Neural progenitor cell (in vitro differentiated cells): ENCODE measurements around the gene LDB3. TPM values are rescaled to one million over a fixed set of nuclear protein-coding genes. Genes with fewer than 3 reads are reported as not detected.
A peak's percentile ranks its signal among the peaks of the same experiment; 100 is the strongest.

Experiments used
- DNase-seq: peaks from one replicate; pipeline ENCODE4 v3.0.0-alpha.2; 2016; ENCODE audit warnings: low spot score
- H2AFZ ChIP-seq: fragments of 200-600 bp; sonication (generic); replicated peaks from 2 replicates; pipeline ENCODE4 v1.6.1; 2016; ENCODE audit warnings: antibody characterized with exemption
- H3F3A ChIP-seq: fragments of 200-600 bp; sonication (generic); 2 replicates; pipeline ENCODE4 v1.6.1; 2016; ENCODE audit warnings: antibody characterized with exemption, low read depth
- H3K27ac ChIP-seq: fragments of 200-600 bp; sonication (generic); 2 replicates; pipeline ENCODE4 v1.5.1; 2016; ENCODE audit warnings: mild to moderate bottlenecking
- H3K27me3 ChIP-seq: fragments of 200-600 bp; sonication (generic); 2 replicates; pipeline ENCODE4 v1.6.1; 2016; ENCODE audit warnings: mild to moderate bottlenecking, moderate library complexity
- H3K36me3 ChIP-seq: fragments of 200-600 bp; sonication (generic); 2 replicates; pipeline ENCODE4 v1.5.1; 2016
- H3K4me1 ChIP-seq: fragments of 200-600 bp; sonication (generic); 2 replicates; pipeline ENCODE4 v1.6.1; 2016; ENCODE audit warnings: mixed run types
- H3K4me2 ChIP-seq: fragments of 200-600 bp; sonication (generic); 2 replicates; pipeline ENCODE4 v1.6.1; 2016
- H3K4me3 ChIP-seq: fragments of 200-600 bp; sonication (generic); 2 replicates; pipeline ENCODE4 v1.5.1; 2016
- H3K79me2 ChIP-seq: fragments of 200-600 bp; sonication (generic); 2 replicates; pipeline ENCODE4 v1.6.1; 2016; ENCODE audit warnings: low read depth
- H3K9ac ChIP-seq: fragments of 200-600 bp; sonication (generic); 2 replicates; pipeline ENCODE4 v1.6.1; 2016
- H3K9me3 ChIP-seq: fragments of 200-600 bp; sonication (generic); 2 replicates; pipeline ENCODE4 v1.5.1; 2016; ENCODE audit warnings: low read depth
- H4K20me1 ChIP-seq: fragments of 200-600 bp; sonication (generic); 2 replicates; pipeline ENCODE4 v1.6.1; 2016; ENCODE audit warnings: low read depth
- H3K27ac Mint-ChIP-seq: 3 replicates; pipeline ENCODE4 v1.8.0; 2021; ENCODE audit warnings: mixed read lengths
- H3K27me3 Mint-ChIP-seq: 2 replicates; pipeline ENCODE4 v1.8.0; 2022; ENCODE audit warnings: low read depth, mild to moderate bottlenecking, inconsistent platforms, moderate library complexity, mixed read lengths; ENCODE audit not compliant: insufficient read depth
- H3K36me3 Mint-ChIP-seq: 3 replicates; pipeline ENCODE4 v1.8.0; 2021; ENCODE audit warnings: mixed read lengths
- H3K4me1 Mint-ChIP-seq: 3 replicates; pipeline ENCODE4 v1.8.0; 2021; ENCODE audit warnings: mixed read lengths
- H3K4me3 Mint-ChIP-seq: 3 replicates; pipeline ENCODE4 v1.8.0; 2021; ENCODE audit warnings: mild to moderate bottlenecking, moderate library complexity, mixed read lengths
- H3K9me3 Mint-ChIP-seq: 3 replicates; pipeline ENCODE4 v1.8.0; 2020; ENCODE audit warnings: mixed read lengths
- CTCF ChIP-seq: fragments of 200-600 bp; sonication (generic); IDR thresholded peaks from 2 replicates; pipeline ENCODE4 v1.5.1; 2017; ENCODE audit warnings: antibody characterized with exemption, mild to moderate bottlenecking
- EZH2 ChIP-seq: fragments of 200-600 bp; sonication (generic); IDR thresholded peaks from 2 replicates; pipeline ENCODE4 v1.6.1; 2017; ENCODE audit warnings: antibody characterized with exemption, mild to moderate bottlenecking, moderate library complexity
- EZH2phosphoT487 ChIP-seq: fragments of 200-600 bp; sonication (generic); IDR thresholded peaks from 2 replicates; pipeline ENCODE4 v1.6.1; 2017; ENCODE audit warnings: antibody characterized with exemption
- total RNA-seq: library from RNA; depleted of rRNA; stranded (reverse); fragments of >200 nt; gene quantifications from 2 replicates; pipeline ENCODE4 v1.2.3, GENCODE V29; 2015; ENCODE audit warnings: low replicate concordance

LDB3 gene
- total RNA-seq, 1 donor from 2014 or later = not detected

- Mint-ChIP-seq H3K36me3 (no peaks in the 10 kb centered on the region), H3K27me3 (peaks cover 7% of the 10 kb centered on the region), H3K9me3 (peaks cover 4% of the 10 kb centered on the region), H3K4me1 (peaks cover 14% of the 10 kb centered on the region), H3K27ac (no peak overlapping the region), H3K4me3 (no peak overlapping the region)
- peak; percentile 36 for DNase-seq
- Histone ChIP-seq H3K27me3 (no peaks in the 10 kb centered on the region), H3K9ac (no peak overlapping the region), H3K4me2 (peak overlapping the region; percentile 12), H3K4me1 (peaks cover 10% of the 10 kb centered on the region), H3K9me3 (no peaks in the 10 kb centered on the region), H3K27ac (no peak overlapping the region), H4K20me1 (no peaks in the 10 kb centered on the region), H2AFZ (peak overlapping the region; percentile 87), H3K79me2 (no peaks in the 10 kb centered on the region), H3K4me3 (no peak overlapping the region), H3K36me3 (no peaks in the 10 kb centered on the region), H3F3A (no peaks in the 10 kb centered on the region)
- no peak for TF ChIP-seq EZH2
- TF ChIP-seq EZH2phosphoT487 = no peak
- no peak for TF ChIP-seq CTCF
Measured at GRCh38 chr10:86652361-86653202, 15.7 kb upstream of the LDB3 start.

- H3K27ac Mint-ChIP-seq = no peak overlapping the region
- H3K4me3 Mint-ChIP-seq = no peak overlapping the region
- Histone ChIP-seq H3F3A (no peaks in the 10 kb centered on the region), H3K4me2 (no peak overlapping the region), H3K4me1 (peaks cover 10% of the 10 kb centered on the region), H3K9ac (no peak overlapping the region), H3K9me3 (no peaks in the 10 kb centered on the region), H3K27me3 (no peaks in the 10 kb centered on the region), H3K27ac (no peak overlapping the region), H2AFZ (no peak overlapping the region), H4K20me1 (no peaks in the 10 kb centered on the region), H3K36me3 (no peaks in the 10 kb centered on the region), H3K4me3 (no peak overlapping the region), H3K79me2 (no peaks in the 10 kb centered on the region)
- peaks cover 4% of the 10 kb centered on the region for H3K9me3 Mint-ChIP-seq
- no peaks in the 10 kb centered on the region for H3K36me3 Mint-ChIP-seq
- H3K27me3 Mint-ChIP-seq = peaks cover 7% of the 10 kb centered on the region
- TF ChIP-seq EZH2phosphoT487 (no peak), EZH2 (no peak), CTCF (no peak)
- H3K4me1 Mint-ChIP-seq = peaks cover 12% of the 10 kb centered on the region
- DNase-seq = no peak
Measured at GRCh38 chr10:86653379-86653778, 14.9 kb upstream of the LDB3 start.

- Mint-ChIP-seq H3K4me1 (peaks cover 12% of the 10 kb centered on the region), H3K27ac (no peak overlapping the region), H3K27me3 (peaks cover 10% of the 10 kb centered on the region), H3K9me3 (peaks cover 4% of the 10 kb centered on the region), H3K4me3 (no peak overlapping the region), H3K36me3 (no peaks in the 10 kb centered on the region)
- Histone ChIP-seq H2AFZ (no peak overlapping the region), H3K27ac (no peak overlapping the region), H3K9me3 (no peaks in the 10 kb centered on the region), H3K79me2 (no peaks in the 10 kb centered on the region), H3K4me1 (peaks cover 10% of the 10 kb centered on the region), H3F3A (no peaks in the 10 kb centered on the region), H3K36me3 (no peaks in the 10 kb centered on the region), H3K4me3 (no peak overlapping the region), H3K4me2 (no peak overlapping the region), H4K20me1 (no peaks in the 10 kb centered on the region), H3K9ac (no peak overlapping the region), H3K27me3 (no peaks in the 10 kb centered on the region)
- TF ChIP-seq EZH2 (no peak), EZH2phosphoT487 (no peak), CTCF (no peak)
- DNase-seq = no peak
Measured at GRCh38 chr10:86653987-86654386, 14.3 kb upstream of the LDB3 start.
